HEK293 (cell line): Measurements from ENCODE around the gene AQP12A.

Experiments
- CTCF ChIP-seq: fragments of 450-650 bp; formaldehyde crosslinking; IDR thresholded peaks from 2 replicates; pipeline ENCODE4 v1.5.1; 2016; ENCODE audit warnings: missing biosample characterization, missing genetic modification characterization
- YY1 ChIP-seq: fragments of 450-650 bp; formaldehyde crosslinking; IDR thresholded peaks from 2 replicates; pipeline ENCODE4 v1.5.1; 2018; ENCODE audit warnings: missing biosample characterization, missing genetic modification characterization
- ZNF24 ChIP-seq: fragments of 450-650 bp; formaldehyde crosslinking; IDR thresholded peaks from 2 replicates; pipeline ENCODE4 v1.5.1; 2016; ENCODE audit warnings: missing biosample characterization, missing genetic modification characterization

GRCh38 chr2:240663546-240664190 is 28.0 kb upstream of the AQP12A start:
- TF ChIP-seq ZNF24 (tag by site-specific recombination), result no peak
- no peak for TF ChIP-seq YY1 (tag by site-specific recombination)
- TF ChIP-seq CTCF (tag by site-specific recombination), result no peak
